GM12878 (cell line): ENCODE measurements around the gene HBA2.

ENCODE experiments used
- FOXK2 ChIP-seq: fragments of 450-650 bp; IDR thresholded peaks from 2 replicates; pipeline ENCODE4 v1.6.1; 2017; ENCODE audit warnings: mild to moderate bottlenecking, moderate library complexity
- FOXM1 ChIP-seq: IDR thresholded peaks from 2 replicates; pipeline ENCODE4 v1.6.1; 2012; ENCODE audit warnings: low read depth, mild to moderate bottlenecking, inconsistent platforms, low read length, moderate library complexity
- IKZF1 ChIP-seq: fragments of 450-650 bp; conservative IDR thresholded peaks from 2 replicates; pipeline ENCODE4 v1.6.1; 2017; ENCODE audit warnings: antibody characterized with exemption, mild to moderate bottlenecking
- RFX5 ChIP-seq: IDR thresholded peaks from 2 replicates; pipeline ENCODE4 v1.6.1; 2011; ENCODE audit warnings: low read depth, low read length, improper control_type of control experiment
- YBX1 ChIP-seq: fragments of 450-650 bp; IDR thresholded peaks from 2 replicates; pipeline ENCODE4 v1.6.1; 2016; ENCODE audit warnings: antibody characterized with exemption

DNA sequence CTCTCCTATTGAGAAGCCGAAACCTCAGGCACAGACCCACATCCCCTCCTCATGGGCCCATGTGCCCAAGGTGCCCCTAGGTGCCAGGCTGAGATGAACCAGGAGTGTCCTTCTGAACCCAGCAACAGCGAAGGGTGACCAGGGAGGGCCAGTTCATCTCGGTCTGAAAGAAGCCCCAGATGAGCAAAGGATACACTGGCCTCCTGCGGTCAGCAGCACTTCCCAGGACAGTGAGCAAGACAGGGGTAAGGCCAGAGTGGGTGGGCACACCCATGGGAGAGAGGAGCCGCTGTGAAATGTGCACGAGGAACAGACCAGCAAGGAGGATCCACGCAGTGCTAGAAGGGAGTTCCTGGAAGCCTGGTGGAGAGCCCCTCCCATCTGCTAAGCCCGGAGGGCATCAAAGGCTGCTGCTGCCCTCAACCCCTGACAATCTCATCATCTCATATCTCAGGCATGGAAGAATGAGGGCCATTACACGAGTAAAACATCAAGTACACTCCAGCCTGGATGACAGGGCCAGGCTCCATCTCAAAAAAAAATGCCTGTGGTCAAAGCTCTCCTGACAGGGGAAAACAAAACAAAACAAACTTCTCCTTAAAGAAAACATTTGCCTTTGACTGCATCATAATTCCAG, 23.5 kb upstream of the HBA2 start:
- TF ChIP-seq FOXK2: no peak
- no peak for TF ChIP-seq IKZF1
- TF ChIP-seq FOXM1: no peak
- no peak for TF ChIP-seq RFX5
- TF ChIP-seq YBX1: no peak
